Mesodermal cell (in vitro differentiated cells): Measurements from ENCODE around the gene PSMA7.

ENCODE experiments used
- H3K27ac ChIP-seq: 2 replicates; pipeline ENCODE4 v1.7.0; 2013; ENCODE audit warnings: mild to moderate bottlenecking, low read depth, low read length, moderate library complexity; ENCODE audit not compliant: severe bottlenecking
- H3K36me3 ChIP-seq: 2 replicates; pipeline ENCODE4 v1.7.1; 2013; ENCODE audit warnings: mild to moderate bottlenecking, low read length, moderate library complexity; ENCODE audit not compliant: control insufficient read depth, insufficient read depth
- H3K4me1 ChIP-seq: one replicate; pipeline ENCODE4 v1.7.1; 2013; ENCODE audit warnings: mild to moderate bottlenecking, low read length; ENCODE audit not compliant: insufficient read depth, control insufficient read depth, poor library complexity, severe bottlenecking
- H3K4me3 ChIP-seq: 2 replicates; pipeline ENCODE4 v1.7.0; 2013; ENCODE audit warnings: low read length, control low read depth, mild to moderate bottlenecking; ENCODE audit not compliant: insufficient read depth, poor library complexity, severe bottlenecking; ENCODE audit errors: extremely low read depth
- H3K9me3 ChIP-seq: 2 replicates; pipeline ENCODE4 v1.7.1; 2013; ENCODE audit warnings: mild to moderate bottlenecking, low read length, moderate library complexity; ENCODE audit not compliant: control insufficient read depth
- WGBS, 2 experiments: methylation state at CpG; one replicate each; pipeline ENCODE4 v1.1.5; 2013; ENCODE audit warnings: missing lambda C conversion rate in 2 of 2; ENCODE audit not compliant: insufficient coverage in 2 of 2; 5-methylcytosine and 5-hydroxymethylcytosine counted together

PSMA7 gene

DNA sequence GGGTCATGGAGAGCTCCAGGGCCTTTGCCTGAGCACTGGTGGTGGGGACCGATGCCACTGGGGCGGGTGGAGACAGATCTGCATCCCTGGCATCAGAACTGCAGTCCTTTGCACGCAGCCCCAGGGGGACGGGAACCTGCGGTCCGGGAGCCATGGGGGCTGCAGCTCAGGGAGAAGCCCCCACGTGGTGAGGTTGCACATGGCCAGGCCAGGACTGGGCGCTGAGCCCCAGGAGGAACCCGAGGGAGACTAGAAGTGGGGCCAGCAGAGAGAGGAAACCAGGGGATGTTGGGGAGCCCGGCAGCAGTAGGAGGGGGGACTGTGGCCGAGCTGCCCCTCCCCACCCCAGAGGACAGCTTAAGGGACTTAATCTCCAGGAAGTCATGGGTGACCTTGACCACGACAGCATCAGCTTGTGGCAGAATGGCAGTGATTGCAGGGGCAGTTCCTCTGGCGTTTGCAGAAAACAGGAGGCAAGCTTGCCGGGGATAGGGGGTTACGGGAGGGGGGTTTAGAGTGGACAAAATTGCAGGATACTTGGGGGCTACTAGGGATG lies 38.9 kb downstream of the PSMA7 start:
- Histone ChIP-seq H3K4me3 (no peak overlapping the region), H3K4me1 (no peaks in the 10 kb centered on the region), H3K27ac (no peak overlapping the region), H3K36me3 (no peaks in the 10 kb centered on the region), H3K9me3 (peaks cover 19% of the 10 kb centered on the region)
- WGBS, 2 experiments = 66 to 74% methylated on average over 14 to 15 of the region's 15 CpGs

DNA sequence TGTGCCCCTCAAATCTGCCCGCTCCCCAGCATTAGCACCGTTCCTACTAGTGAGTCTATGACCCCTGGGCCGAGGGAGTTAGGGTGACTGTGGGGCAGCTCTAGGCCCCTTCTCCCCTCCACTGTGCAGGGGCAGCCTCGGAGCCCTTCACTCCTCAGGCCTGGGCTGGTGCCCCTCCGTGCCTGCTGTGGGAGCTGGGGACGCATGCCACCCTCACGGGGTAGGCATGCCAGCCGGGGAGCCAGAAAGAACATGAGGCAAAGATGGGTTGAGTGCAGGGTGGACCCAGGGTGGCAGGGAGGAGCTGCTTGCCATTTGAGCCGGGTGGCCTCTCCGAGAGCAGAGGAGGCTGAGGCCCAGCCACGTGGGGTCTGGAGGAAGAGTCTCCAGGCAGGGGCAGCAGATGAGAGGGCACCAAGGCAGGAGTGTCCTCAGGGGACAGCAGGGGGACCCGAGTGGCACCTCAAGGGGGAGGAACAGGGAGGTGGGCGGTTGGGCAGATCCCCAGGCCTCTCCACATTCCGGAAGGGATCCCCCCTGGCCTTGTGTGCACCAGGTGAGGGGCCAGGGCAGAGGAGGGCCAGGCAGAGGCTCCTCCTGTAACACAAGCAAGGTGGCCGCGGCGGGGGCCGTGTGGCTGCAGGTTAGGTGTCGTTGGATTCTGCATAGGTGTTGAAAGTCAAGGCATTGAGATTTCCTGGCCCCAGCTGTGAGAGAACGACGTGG lies 39.5 kb downstream of the PSMA7 start:
- Histone ChIP-seq H3K36me3 (no peaks in the 10 kb centered on the region), H3K27ac (no peak overlapping the region), H3K4me3 (no peak overlapping the region), H3K9me3 (peaks cover 13% of the 10 kb centered on the region), H3K4me1 (no peaks in the 10 kb centered on the region)
- WGBS, 2 experiments = 79 to 85% methylated on average over 14 to 17 of the region's 21 CpGs

DNA sequence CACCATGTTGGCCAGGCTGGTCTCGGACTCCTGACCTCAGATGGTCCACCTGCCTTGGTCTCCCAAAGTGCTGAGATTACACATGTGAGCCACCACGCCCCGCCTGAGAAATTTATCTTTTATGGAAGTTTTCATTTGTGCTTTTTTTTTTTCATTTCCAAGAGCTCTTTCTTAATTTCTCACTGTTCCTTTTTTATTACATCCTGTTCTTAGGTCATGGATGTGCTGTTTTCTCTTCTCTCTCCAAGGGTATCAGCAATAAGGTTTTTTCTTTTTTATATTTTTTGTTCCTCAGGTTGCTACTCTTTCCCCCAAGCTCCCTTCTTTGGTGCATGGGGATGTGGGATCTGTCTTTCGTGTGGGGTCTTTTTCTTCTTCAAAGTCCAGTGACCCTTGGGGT lies 42.1 kb downstream of the PSMA7 start:
- no peaks in the 10 kb centered on the region for H3K36me3 ChIP-seq
- no peaks in the 10 kb centered on the region for H3K9me3 ChIP-seq
- 75 to 81% methylated on average over 2 to 3 of the region's 4 CpGs for WGBS, 2 experiments
- H3K27ac ChIP-seq = no peak overlapping the region
- no peak overlapping the region for H3K4me3 ChIP-seq
- H3K4me1 ChIP-seq = no peaks in the 10 kb centered on the region

DNA sequence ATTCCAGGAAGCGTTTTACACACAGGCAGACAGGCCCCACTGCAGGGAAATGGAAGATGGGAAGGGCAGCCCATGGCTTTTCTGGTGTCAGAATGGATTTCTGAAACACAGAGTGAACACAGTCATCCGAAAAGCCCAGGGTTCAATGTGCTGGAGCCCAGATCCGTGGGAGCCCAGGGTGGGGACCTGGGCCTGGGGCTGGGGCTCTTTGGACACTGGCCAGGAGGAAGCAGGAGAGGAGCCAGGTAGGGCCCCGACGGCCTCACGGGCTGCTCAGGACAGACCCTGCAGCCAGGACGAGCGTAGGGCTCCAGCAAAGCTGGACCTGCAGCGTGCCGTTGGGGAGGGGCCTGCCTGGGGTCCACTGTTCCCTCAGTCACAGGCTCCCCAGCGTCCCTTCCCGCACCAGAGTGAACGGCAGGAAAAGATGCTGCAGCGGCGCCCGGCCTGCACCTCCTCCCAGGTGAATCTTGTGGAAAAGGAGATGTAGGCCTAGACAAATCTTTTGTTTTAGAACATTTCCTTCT lies 45.2 kb downstream of the PSMA7 start:
- H3K4me3 ChIP-seq = no peak overlapping the region
- no peaks in the 10 kb centered on the region for H3K4me1 ChIP-seq
- 75 to 89% methylated on average over 10 to 12 of the region's 16 CpGs for WGBS, 2 experiments

DNA sequence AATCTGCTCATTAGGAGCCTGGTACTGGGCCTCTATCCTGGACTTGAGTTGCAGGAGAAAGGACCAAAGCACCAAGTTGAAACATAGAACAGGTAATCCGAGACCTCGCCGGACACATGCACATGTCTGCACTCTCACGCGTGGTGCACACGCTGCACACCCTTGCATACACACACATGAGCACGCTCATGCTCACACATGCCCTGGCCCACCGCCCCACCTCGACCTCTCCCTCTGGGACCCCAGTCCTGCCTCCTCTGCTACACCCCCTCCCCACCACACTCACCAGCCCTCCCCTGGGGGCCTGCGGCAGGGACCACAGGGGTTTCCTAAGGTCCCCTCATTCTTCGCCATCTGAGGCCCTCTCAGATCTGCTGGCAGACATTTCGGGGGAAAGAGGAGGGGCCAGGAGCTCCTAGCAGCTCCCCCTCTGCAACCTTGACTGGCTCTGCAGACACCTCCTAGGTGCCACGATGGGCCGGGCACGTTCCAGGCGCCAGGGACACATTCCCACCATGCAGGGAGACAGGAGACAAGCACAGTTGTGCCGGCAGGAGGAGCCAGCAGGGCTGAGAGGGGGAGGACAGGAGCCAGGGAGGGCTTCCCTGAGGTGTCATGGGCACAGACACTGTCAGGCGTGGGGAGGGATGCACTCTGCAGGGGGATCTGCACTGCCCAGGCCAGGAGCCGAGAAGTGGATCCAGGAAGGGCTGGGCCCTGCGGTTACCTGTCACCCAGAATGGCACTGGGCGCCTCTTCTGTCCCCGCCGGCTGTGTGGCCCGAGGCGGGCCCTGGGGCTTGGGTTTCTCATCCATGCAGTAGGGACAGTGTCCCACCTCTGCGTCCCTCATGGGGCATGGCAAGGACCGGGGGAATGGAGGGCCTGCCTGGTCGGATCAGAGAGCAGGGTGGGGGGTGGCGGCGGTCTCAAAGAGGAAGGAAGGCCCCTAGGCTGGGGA lies 46.5 kb downstream of the PSMA7 start:
- Histone ChIP-seq H3K4me1 (no peaks in the 10 kb centered on the region), H3K4me3 (no peak overlapping the region), H3K36me3 (no peaks in the 10 kb centered on the region), H3K27ac (no peak overlapping the region), H3K9me3 (no peaks in the 10 kb centered on the region)
- 88 to 93% methylated on average over 28 to 29 of the region's 30 CpGs for WGBS, 2 experiments

More for the DNA sequence above, 45.2 kb downstream of the PSMA7 start:
- Histone ChIP-seq H3K27ac (no peak overlapping the region), H3K9me3 (no peaks in the 10 kb centered on the region), H3K36me3 (no peaks in the 10 kb centered on the region)

DNA sequence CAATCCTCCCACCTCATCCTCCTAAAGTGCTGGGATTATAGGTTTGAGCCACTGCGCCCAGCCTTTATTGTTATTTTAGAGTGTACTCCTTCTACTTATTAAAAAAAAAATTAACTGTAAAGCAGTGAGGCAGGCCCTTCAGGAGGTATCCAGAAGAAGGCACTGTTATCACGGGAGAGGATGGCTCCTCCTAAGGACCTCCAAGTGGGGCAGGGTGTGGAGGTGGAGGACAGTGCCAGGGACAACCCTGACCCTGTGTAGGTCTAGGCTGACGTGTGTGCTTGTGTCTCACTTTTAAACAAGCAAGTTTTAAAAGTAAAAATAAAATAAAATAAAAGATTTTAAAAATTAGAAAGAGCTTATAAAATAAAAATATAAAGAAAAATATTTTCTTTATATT lies 53.8 kb downstream of the PSMA7 start:
- H3K4me1 ChIP-seq = peaks cover 6% of the 10 kb centered on the region
- H3K27ac ChIP-seq = no peak overlapping the region
- no peaks in the 10 kb centered on the region for H3K9me3 ChIP-seq
- H3K4me3 ChIP-seq = no peak overlapping the region
- WGBS, 2 experiments = 33% methylated on average over 1 of the region's 3 CpGs; no CpG with 5 or more reads in 1 of the 2 experiments
- no peaks in the 10 kb centered on the region for H3K36me3 ChIP-seq

DNA sequence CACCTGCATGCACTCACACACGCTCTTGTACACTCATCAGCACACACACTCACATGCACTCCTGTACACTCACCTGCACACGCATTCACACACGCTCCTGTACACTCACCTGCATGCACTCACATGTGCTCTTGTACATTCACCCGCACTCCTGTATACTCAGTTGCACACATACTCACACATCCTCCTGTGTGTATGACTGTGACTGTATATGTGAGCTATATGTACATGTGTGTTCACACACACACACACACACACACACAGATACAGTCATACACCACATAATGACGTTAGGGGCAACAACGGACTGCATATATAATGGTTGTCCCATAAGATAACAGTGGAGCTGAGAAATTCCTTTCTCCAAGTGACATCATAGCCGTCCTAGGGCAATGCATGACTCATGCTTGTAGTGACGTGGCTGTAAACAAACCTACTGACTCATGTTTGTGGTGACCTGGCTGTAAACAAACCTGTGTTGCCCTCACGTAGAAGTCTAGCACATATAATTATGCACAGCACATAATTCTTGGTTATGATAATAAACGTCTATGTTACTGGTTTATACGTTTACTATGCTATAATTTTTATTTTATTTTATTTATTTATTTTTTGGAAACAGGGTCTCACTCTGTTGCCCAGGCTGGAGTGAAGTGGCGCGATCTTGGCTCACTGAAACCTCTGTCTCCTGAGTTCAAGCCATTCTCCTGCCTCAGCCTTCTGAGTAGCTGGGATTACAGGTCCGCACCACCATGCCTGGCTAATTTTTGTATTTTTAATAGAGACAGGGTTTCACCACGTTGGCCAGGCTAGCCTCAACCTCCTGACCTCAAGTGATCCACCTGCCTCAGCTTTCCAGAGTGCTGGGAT lies 54.7 kb downstream of the PSMA7 start:
- no peak overlapping the region for H3K4me3 ChIP-seq
- peak overlapping the region; percentile 57 for H3K27ac ChIP-seq
- H3K36me3 ChIP-seq = no peaks in the 10 kb centered on the region
- H3K4me1 ChIP-seq = peaks cover 6% of the 10 kb centered on the region
- no peaks in the 10 kb centered on the region for H3K9me3 ChIP-seq
- WGBS, 2 experiments = 65 to 73% methylated on average over 8 to 10 of the region's 15 CpGs

DNA sequence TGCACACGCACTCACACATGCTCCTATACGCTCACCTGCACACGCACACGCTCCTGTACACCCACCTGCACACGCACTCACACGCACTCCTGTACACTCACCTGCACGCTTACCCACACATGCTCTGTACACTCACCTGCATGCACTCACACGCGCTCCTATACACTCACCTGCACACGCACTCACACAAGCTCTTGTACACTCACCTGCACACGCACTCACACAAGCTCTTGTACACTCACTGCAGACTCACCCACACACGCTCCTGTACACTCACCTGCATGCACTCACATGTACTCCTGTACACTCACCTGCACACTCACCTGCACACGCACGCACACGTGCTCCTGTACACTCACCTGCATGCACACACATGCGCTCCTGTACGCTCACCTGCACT lies 55.6 kb downstream of the PSMA7 start:
- Histone ChIP-seq H3K9me3 (no peaks in the 10 kb centered on the region), H3K4me3 (no peak overlapping the region), H3K4me1 (peaks cover 6% of the 10 kb centered on the region), H3K36me3 (no peaks in the 10 kb centered on the region), H3K27ac (no peak overlapping the region)
- 89 to 93% methylated on average over 17 of the region's 17 CpGs for WGBS, 2 experiments

DNA sequence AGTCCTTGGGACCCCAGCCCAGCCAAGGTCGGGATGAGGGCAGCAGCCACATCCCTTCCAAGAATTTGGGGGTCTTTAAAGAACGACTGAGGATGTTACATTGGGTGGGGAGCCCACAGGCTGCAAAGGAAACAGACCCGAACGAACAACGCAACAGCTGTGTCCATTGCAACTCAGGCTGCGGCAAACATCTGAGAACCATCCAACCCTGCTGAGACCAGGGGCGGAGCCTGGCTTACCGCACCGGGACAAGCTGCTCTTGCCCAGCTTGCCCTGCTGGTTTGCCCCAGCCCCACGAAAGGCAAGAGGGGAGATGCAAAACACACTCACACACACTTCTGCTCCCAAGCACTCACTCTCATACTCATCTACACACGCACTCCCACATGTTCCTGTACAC lies 56.0 kb downstream of the PSMA7 start:
- Histone ChIP-seq H3K4me1 (peaks cover 6% of the 10 kb centered on the region), H3K9me3 (no peaks in the 10 kb centered on the region), H3K27ac (no peak overlapping the region), H3K4me3 (no peak overlapping the region), H3K36me3 (no peaks in the 10 kb centered on the region)
- WGBS, 2 experiments = 49 to 57% methylated on average over 9 to 11 of the region's 11 CpGs
